Fibroblast of skin of back (primary cell): Measurements from ENCODE around the gene GCH1.

ENCODE experiments used
- DNase-seq: peaks from one replicate; pipeline ENCODE4 v3.0.0-alpha.2; 2013

GCH1 gene

GRCh38 chr14:54797556-54797955 lies 105.1 kb downstream of the GCH1 start:
- DNase-seq, result no peak

GRCh38 chr14:54796961-54797360 lies 105.7 kb downstream of the GCH1 start:
- DNase-seq, result peak; percentile 89

GRCh38 chr14:54794796-54795195 lies 107.8 kb downstream of the GCH1 start:
- DNase-seq, result no peak

- no peak for DNase-seq
These were observed 108.5 kb downstream of the GCH1 start for GRCh38 chr14:54794159-54794558.

GRCh38 chr14:54792288-54792687 lies 110.3 kb downstream of the GCH1 start:
- no peak for DNase-seq
